ENCODE measurements around the gene PMVK. TPM values are rescaled to one million over a fixed set of nuclear protein-coding genes. Genes with fewer than 3 reads are reported as not detected.

PMVK gene
- total RNA-seq, 1 experiment from 2014 or later = 26.3 TPM

GRCh38 chr1:154967331-154967950, 30.9 kb upstream of the PMVK start:
- Mint-ChIP-seq H3K27ac (no peak overlapping the region; a peak in 1 of 7 replicates), H3K4me3 (no peak overlapping the region), H3K9me3 (no peaks in the 10 kb centered on the region), H3K36me3 (ENCODE audit: insufficient read depth in 1 of 3, low read depth in 3 of 3) (peaks cover 42 to 68% (median 55%) of the 10 kb centered on the region in 3 experiments), H3K4me1 (peaks cover 48% of the 10 kb centered on the region in 2 experiments), H3K27me3 (ENCODE audit: low read depth) (no peaks in the 10 kb centered on the region)
- no peak overlapping the region for H3K9ac ChIP-seq (ENCODE audit: extremely low read depth, insufficient read length, low read length)
- no peak overlapping the region for H4K8ac ChIP-seq (replicated peaks; ENCODE audit: insufficient read length, low read depth, low read length)
- H4K5ac ChIP-seq (ENCODE audit: insufficient read length, low read depth, low read length) = no peak overlapping the region
- no peak overlapping the region for H3K4me2 ChIP-seq (ENCODE audit: insufficient read depth, insufficient read length, low read length)
- H2BK20ac ChIP-seq (ENCODE audit: low read depth, low read length, poor library complexity, severe bottlenecking) = no peak overlapping the region
- TF ChIP-seq CTCF (conservative IDR thresholded peaks at IDR 0.05) = no peak
- peaks cover 4% of the 10 kb centered on the region; the same call in 1 of the 2 replicates for H3K4me1 ChIP-seq (ENCODE audit: insufficient read depth, low read length)
- H3K79me2 ChIP-seq (ENCODE audit: insufficient read depth, low read length) = peaks cover 10% of the 10 kb centered on the region; the same call in 1 of the 2 replicates
- peaks cover 7% of the 10 kb centered on the region for H3K79me1 ChIP-seq (ENCODE audit: insufficient read depth, low read depth, low read length, poor library complexity, severe bottlenecking)
- no peak overlapping the region for H3K14ac ChIP-seq (ENCODE audit: insufficient read depth, low read length)
- H4K91ac ChIP-seq (ENCODE audit: insufficient read length, low read depth, low read length) = no peak overlapping the region
- H2BK120ac ChIP-seq (ENCODE audit: low read depth, low read length, poor library complexity, severe bottlenecking) = no peak overlapping the region
- H3K23me2 ChIP-seq (ENCODE audit: insufficient read length, low read depth, low read length, poor library complexity, severe bottlenecking) = peaks cover 25% of the 10 kb centered on the region
- H4K20me1 ChIP-seq (ENCODE audit: control insufficient read depth, insufficient read depth, insufficient read length) = peaks cover 2% of the 10 kb centered on the region
- no peak overlapping the region for H3K4ac ChIP-seq (ENCODE audit: low read depth, low read length)
- no peak overlapping the region for H2BK5ac ChIP-seq (ENCODE audit: insufficient read length, low read length)
- H3K23ac ChIP-seq (ENCODE audit: insufficient read length, low read depth, low read length) = no peak overlapping the region
- no peak overlapping the region for H3T11ph ChIP-seq (ENCODE audit: low read length)
- H2AK5ac ChIP-seq (ENCODE audit: insufficient read length, low read length) = no peak overlapping the region
- WGBS (ENCODE audit: extremely low coverage, insufficient read length, low lambda C conversion rate) = no CpG with 5 or more reads among the region's 5 CpGs
- no peak overlapping the region for H3K27ac ChIP-seq (ENCODE audit: insufficient read length, low read depth, low read length)
- H3K18ac ChIP-seq (ENCODE audit: insufficient read length, low read depth, low read length) = no peak overlapping the region
- no peak overlapping the region for H3K56ac ChIP-seq (ENCODE audit: insufficient read length, low read depth, low read length)
- H2AFZ ChIP-seq (ENCODE audit: low read length) = no peak overlapping the region
- H2BK15ac ChIP-seq (ENCODE audit: low read depth, low read length) = no peak overlapping the region
- no peak overlapping the region for H2BK12ac ChIP-seq (ENCODE audit: insufficient read length, low read depth, low read length)
- no peaks in the 10 kb centered on the region for H3K9me3 ChIP-seq (ENCODE audit: control insufficient read depth, low read depth, low read length)
- H3K27me3 ChIP-seq (ENCODE audit: insufficient read depth, low read length) = no peaks in the 10 kb centered on the region
- DNase-seq = no peak

Data from H9 (cell line).